Ammon's horn (tissue), 1 donor: ENCODE results near the gene CDC14A.
A peak's percentile ranks its signal among the peaks of the same experiment; 100 is the strongest.
"Not testable (repeated sequence)": the region's sequence is repeated elsewhere in the genome, so short reads cannot be mapped to it uniquely, and the experiment has no call there.

Experiments used
- DNase-seq: peaks from one replicate; pipeline ENCODE4 v3.0.0-alpha.2; 2016; ENCODE audit warnings: low spot score

The CDC14A gene

GRCh38 chr1:100364697-100365096 lies 12.4 kb downstream of the CDC14A start:
- no peak for DNase-seq

- DNase-seq: no peak
Observed at GRCh38 chr1:100366209-100366525, 13.9 kb downstream of the CDC14A start.

- DNase-seq: not testable (repeated sequence)
Observed at GRCh38 chr1:100369339-100369738, 17.0 kb downstream of the CDC14A start.

GRCh38 chr1:100373953-100374352 lies 21.6 kb downstream of the CDC14A start:
- DNase-seq: not testable (repeated sequence)

- not testable (repeated sequence) for DNase-seq
Observed at GRCh38 chr1:100376890-100377289, 24.6 kb downstream of the CDC14A start.

GRCh38 chr1:100377590-100378361 lies 25.5 kb downstream of the CDC14A start:
- DNase-seq: no peak

GRCh38 chr1:100378956-100379355 lies 26.6 kb downstream of the CDC14A start:
- DNase-seq: no peak

- no peak for DNase-seq
Observed at GRCh38 chr1:100380635-100381034, 28.3 kb downstream of the CDC14A start.

- DNase-seq: no peak
Observed at GRCh38 chr1:100382657-100383056, 30.4 kb downstream of the CDC14A start.

GRCh38 chr1:100383743-100384405 lies 31.6 kb downstream of the CDC14A start:
- DNase-seq: no peak

- DNase-seq: no peak
Observed at GRCh38 chr1:100387209-100387608, 34.9 kb downstream of the CDC14A start.

- DNase-seq: no peak
Observed at GRCh38 chr1:100387657-100388350, 35.5 kb downstream of the CDC14A start.

- DNase-seq: no peak
Observed at GRCh38 chr1:100390531-100390930, 38.2 kb downstream of the CDC14A start.

GRCh38 chr1:100391675-100392074 lies 39.4 kb downstream of the CDC14A start:
- no peak for DNase-seq

- no peak for DNase-seq
Observed at GRCh38 chr1:100392756-100393155, 40.5 kb downstream of the CDC14A start.

GRCh38 chr1:100394285-100394684 lies 42.0 kb downstream of the CDC14A start:
- DNase-seq: no peak

GRCh38 chr1:100395913-100396312 lies 43.6 kb downstream of the CDC14A start:
- no peak for DNase-seq

GRCh38 chr1:100396651-100397050 lies 44.3 kb downstream of the CDC14A start:
- no peak for DNase-seq

- DNase-seq: no peak
Observed at GRCh38 chr1:100397681-100398080, 45.4 kb downstream of the CDC14A start.

- DNase-seq: no peak
Observed at GRCh38 chr1:100398648-100399047, 46.3 kb downstream of the CDC14A start.

GRCh38 chr1:100400404-100400803 lies 48.1 kb downstream of the CDC14A start:
- DNase-seq: peak; percentile 59

- DNase-seq: no peak
Observed at GRCh38 chr1:100404821-100405220, 52.5 kb downstream of the CDC14A start.

GRCh38 chr1:100405902-100406301 lies 53.6 kb downstream of the CDC14A start:
- not testable (repeated sequence) for DNase-seq
